SK-N-SH treated with all-trans-retinoic acid at 6 μM for 48 hours (cell line): Measurements from ENCODE around the gene DTD1.

ENCODE experiments used
- ATAC-seq: fragments of 200-7000 bp; cut with Tn5 transposase; 3 replicates; pipeline ENCODE4 v1.9.1; 2020; ENCODE audit warnings: mild to moderate bottlenecking, moderate library complexity
- BACH2 ChIP-seq: fragments of 250-450 bp; sonication (Bioruptor Pico); IDR thresholded peaks from 2 replicates; pipeline ENCODE4 v1.9.0; 2021; ENCODE audit warnings: mild to moderate bottlenecking, borderline replicate concordance
- CREB5 ChIP-seq: fragments of 250-450 bp; sonication (Bioruptor Pico); IDR thresholded peaks from 2 replicates; pipeline ENCODE4 v1.5.1; 2020; ENCODE audit warnings: low read depth, mild to moderate bottlenecking, moderate library complexity
- CSRNP3 ChIP-seq: fragments of 250-450 bp; sonication (Bioruptor Pico); IDR thresholded peaks from 2 replicates; pipeline ENCODE4 v1.5.1; 2021; ENCODE audit warnings: mild to moderate bottlenecking, moderate library complexity
- GLIS3 ChIP-seq: fragments of 250-450 bp; sonication (Bioruptor Pico); IDR thresholded peaks from 2 replicates; pipeline ENCODE4 v1.5.0; 2020; ENCODE audit warnings: mild to moderate bottlenecking, moderate library complexity
- ISL1 ChIP-seq: fragments of 250-450 bp; sonication (Bioruptor Pico); IDR thresholded peaks from 2 replicates; pipeline ENCODE4 v2.1.2; 2022; ENCODE audit warnings: mild to moderate bottlenecking, moderate library complexity
- OSR1 ChIP-seq: fragments of 250-450 bp; sonication (Bioruptor Pico); IDR thresholded peaks from 2 replicates; pipeline ENCODE4 v1.8.0; 2022; ENCODE audit warnings: moderate library complexity, mild to moderate bottlenecking, inconsistent platforms
- PATZ1 ChIP-seq: fragments of 250-450 bp; sonication (Bioruptor Pico); IDR thresholded peaks from 2 replicates; pipeline ENCODE4 v1.8.0; 2020; ENCODE audit warnings: mild to moderate bottlenecking, moderate library complexity, borderline replicate concordance
- POU6F1 ChIP-seq: fragments of 250-450 bp; sonication (Bioruptor Pico); IDR thresholded peaks from 2 replicates; pipeline ENCODE4 v1.8.0; 2021; ENCODE audit warnings: low read depth, mild to moderate bottlenecking, moderate library complexity, borderline replicate concordance
- PPARA ChIP-seq: fragments of 250-450 bp; sonication (Bioruptor Pico); IDR thresholded peaks from 2 replicates; pipeline ENCODE4 v1.5.0; 2020; ENCODE audit warnings: mild to moderate bottlenecking, borderline replicate concordance
- RARB ChIP-seq: fragments of 250-450 bp; sonication (Bioruptor Pico); IDR thresholded peaks from 2 replicates; pipeline ENCODE4 v1.8.0; 2021; ENCODE audit warnings: mild to moderate bottlenecking, moderate library complexity
- SNAI2 ChIP-seq: fragments of 250-450 bp; sonication (Bioruptor Pico); IDR thresholded peaks from 2 replicates; pipeline ENCODE4 v1.5.0; 2020; ENCODE audit warnings: mild to moderate bottlenecking, moderate library complexity
- TOX ChIP-seq: fragments of 250-450 bp; sonication (Bioruptor Pico); IDR thresholded peaks from 2 replicates; pipeline ENCODE4 v1.8.0; 2021; ENCODE audit warnings: mild to moderate bottlenecking, moderate library complexity, borderline replicate concordance
- TSHZ2 ChIP-seq: fragments of 250-450 bp; sonication (Bioruptor Pico); IDR thresholded peaks from 2 replicates; pipeline ENCODE4 v1.5.0; 2020; ENCODE audit warnings: mild to moderate bottlenecking, moderate library complexity
- ZC3H10 ChIP-seq: fragments of 250-450 bp; sonication (Bioruptor Pico); IDR thresholded peaks from 2 replicates; pipeline ENCODE4 v1.5.1; 2021; ENCODE audit warnings: mild to moderate bottlenecking, moderate library complexity
- ZFP3 ChIP-seq: fragments of 250-450 bp; sonication (Bioruptor Pico); IDR thresholded peaks from 2 replicates; pipeline ENCODE4 v1.5.0; 2020; ENCODE audit warnings: mild to moderate bottlenecking, moderate library complexity
- ZFP30 ChIP-seq: fragments of 450-650 bp; formaldehyde crosslinking; IDR thresholded peaks from 2 replicates; pipeline ENCODE4 v1.5.0; 2022; ENCODE audit warnings: mild to moderate bottlenecking, moderate library complexity
- ZNF565 ChIP-seq: fragments of 450-650 bp; formaldehyde crosslinking; conservative IDR thresholded peaks from 2 replicates; pipeline ENCODE4 v1.5.0; 2020; ENCODE audit warnings: low read depth, mild to moderate bottlenecking, moderate library complexity
- ZNF70 ChIP-seq: fragments of 450-650 bp; formaldehyde crosslinking; IDR thresholded peaks from 2 replicates; pipeline ENCODE4 v1.5.0; 2020; ENCODE audit warnings: mild to moderate bottlenecking, moderate library complexity
- ZNF8 ChIP-seq: fragments of 450-650 bp; formaldehyde crosslinking; IDR thresholded peaks from 2 replicates; pipeline ENCODE4 v1.5.0; 2020; ENCODE audit warnings: mild to moderate bottlenecking, moderate library complexity

DTD1 gene

GRCh38 chr20:18653736-18654447 lies 66.0 kb downstream of the DTD1 start:
- ATAC-seq: no peak
- TF ChIP-seq PATZ1 (CRISPR knock-in tag) (no peak), ZC3H10 (CRISPR knock-in tag) (no peak), RARB (CRISPR knock-in tag) (no peak), GLIS3 (CRISPR knock-in tag) (no peak), ZFP30 (no peak), BACH2 (CRISPR knock-in tag) (no peak)

- TF ChIP-seq CSRNP3 (CRISPR knock-in tag) (no peak), PATZ1 (CRISPR knock-in tag) (no peak), ISL1 (no peak), ZC3H10 (CRISPR knock-in tag) (no peak), ZFP30 (no peak), OSR1 (CRISPR knock-in tag) (no peak), CREB5 (no peak), SNAI2 (CRISPR knock-in tag) (no peak), TSHZ2 (CRISPR knock-in tag) (no peak), ZNF565 (CRISPR knock-in tag) (no peak), ZNF70 (CRISPR knock-in tag) (no peak), BACH2 (CRISPR knock-in tag) (no peak), RARB (CRISPR knock-in tag) (no peak), GLIS3 (CRISPR knock-in tag) (no peak), PPARA (no peak), POU6F1 (no peak), TOX (CRISPR knock-in tag) (no peak)
- TF ChIP-seq, all 23 proteins: peak for 0
- ATAC-seq: no peak
Observed at GRCh38 chr20:18654448-18654773, 66.6 kb downstream of the DTD1 start.

- no peak for ATAC-seq
- TF ChIP-seq CSRNP3 (CRISPR knock-in tag) (no peak), TSHZ2 (CRISPR knock-in tag) (no peak), ZNF8 (CRISPR knock-in tag) (no peak), ZC3H10 (CRISPR knock-in tag) (no peak), BACH2 (CRISPR knock-in tag) (no peak), ZNF565 (CRISPR knock-in tag) (no peak), ZFP3 (CRISPR knock-in tag) (no peak), CREB5 (no peak)
Observed at GRCh38 chr20:18657575-18657974, 69.7 kb downstream of the DTD1 start.
